Astrocyte (in vitro differentiated cells and primary cell): Measurements from ENCODE around the gene TRMT61A. TPM values are rescaled to one million over a fixed set of nuclear protein-coding genes. Genes with fewer than 3 reads are reported as not detected.

Source experiments
- DNase-seq: peaks from one replicate; pipeline ENCODE4 v3.0.0-alpha.2; 2010; ENCODE audit warnings: low read depth
- FAIRE-seq: peaks from 2 replicates; lab custom pipeline; 2011; peaks lifted over from hg19 to GRCh38; lab: Jason Lieb, UNC
- H2AFZ ChIP-seq: 2 replicates; pipeline ENCODE4 v1.6.0; 2012; ENCODE audit warnings: low read depth, low read length, inconsistent platforms
- H3K27ac ChIP-seq: 2 replicates; pipeline ENCODE4 v1.5.1; 2011; ENCODE audit warnings: low read depth, low read length, inconsistent platforms
- H3K27me3 ChIP-seq: 2 replicates; pipeline ENCODE4 v1.6.0; 2011; ENCODE audit warnings: low read length, inconsistent platforms; ENCODE audit not compliant: insufficient read depth
- H3K36me3 ChIP-seq: 2 replicates; pipeline ENCODE4 v1.5.1; 2011; ENCODE audit warnings: low read length, inconsistent platforms; ENCODE audit not compliant: insufficient read depth
- H3K4me1 ChIP-seq: 2 replicates; pipeline ENCODE4 v1.5.1; 2011; ENCODE audit warnings: low read length, inconsistent platforms; ENCODE audit not compliant: insufficient read depth
- H3K4me2 ChIP-seq: 2 replicates; pipeline ENCODE4 v1.6.0; 2012; ENCODE audit warnings: low read length, inconsistent platforms
- H3K4me3 ChIP-seq: 2 replicates; pipeline ENCODE4 v1.5.1; 2011; ENCODE audit warnings: low read depth, mild to moderate bottlenecking, low read length, inconsistent platforms; ENCODE audit not compliant: insufficient read depth
- H3K79me2 ChIP-seq: 2 replicates; pipeline ENCODE4 v1.6.0; 2012; ENCODE audit warnings: mild to moderate bottlenecking, low read length, inconsistent platforms; ENCODE audit not compliant: insufficient read depth
- H3K9ac ChIP-seq: 2 replicates; pipeline ENCODE4 v1.6.0; 2012; ENCODE audit warnings: mild to moderate bottlenecking, low read length, inconsistent platforms
- H3K9me3 ChIP-seq: 2 replicates; pipeline ENCODE4 v1.5.1; 2012; ENCODE audit warnings: low read depth, mild to moderate bottlenecking, low read length, inconsistent platforms; ENCODE audit not compliant: insufficient read depth
- H4K20me1 ChIP-seq: 2 replicates; pipeline ENCODE4 v1.6.0; 2012; ENCODE audit warnings: low read length, inconsistent platforms; ENCODE audit not compliant: insufficient read depth
- H3K27ac Mint-ChIP-seq: one replicate; pipeline ENCODE4 v1.8.0; 2021; ENCODE audit warnings: mild to moderate bottlenecking, mixed read lengths; ENCODE audit not compliant: unreplicated experiment
- H3K27me3 Mint-ChIP-seq: one replicate; pipeline ENCODE4 v1.8.0; 2021; ENCODE audit warnings: low read depth, mixed read lengths; ENCODE audit not compliant: unreplicated experiment
- H3K36me3 Mint-ChIP-seq: one replicate; pipeline ENCODE4 v1.8.0; 2021; ENCODE audit warnings: low read depth, mixed read lengths; ENCODE audit not compliant: unreplicated experiment
- H3K4me1 Mint-ChIP-seq: one replicate; pipeline ENCODE4 v1.8.0; 2021; ENCODE audit warnings: low read depth, mixed read lengths; ENCODE audit not compliant: unreplicated experiment
- H3K4me3 Mint-ChIP-seq: one replicate; pipeline ENCODE4 v1.8.0; 2021; ENCODE audit warnings: mild to moderate bottlenecking, moderate library complexity, mixed read lengths; ENCODE audit not compliant: unreplicated experiment
- H3K9me3 Mint-ChIP-seq: one replicate; pipeline ENCODE4 v1.8.0; 2021; ENCODE audit warnings: mild to moderate bottlenecking, mixed read lengths; ENCODE audit not compliant: unreplicated experiment
- EZH2 ChIP-seq: IDR thresholded peaks from 2 replicates; pipeline ENCODE4 v1.6.1; 2012; ENCODE audit warnings: mild to moderate bottlenecking, low read length, inconsistent platforms; ENCODE audit not compliant: insufficient read depth
- total RNA-seq: library from RNA; stranded (reverse); gene quantifications from 2 replicates; pipeline ENCODE4 v1.2.1, GENCODE V29; 2021
- TF ChIP-seq, protein P1 (sequence below): IDR thresholded peaks from 2 replicates; pipeline ENCODE4 v1.5.1; 2011; ENCODE audit warnings: low read depth, mild to moderate bottlenecking, inconsistent platforms, low read length, moderate library complexity; ENCODE audit not compliant: insufficient read depth

TRMT61A gene
- total RNA-seq, 1 donor from 2014 or later, result 12.4 TPM

DNA sequence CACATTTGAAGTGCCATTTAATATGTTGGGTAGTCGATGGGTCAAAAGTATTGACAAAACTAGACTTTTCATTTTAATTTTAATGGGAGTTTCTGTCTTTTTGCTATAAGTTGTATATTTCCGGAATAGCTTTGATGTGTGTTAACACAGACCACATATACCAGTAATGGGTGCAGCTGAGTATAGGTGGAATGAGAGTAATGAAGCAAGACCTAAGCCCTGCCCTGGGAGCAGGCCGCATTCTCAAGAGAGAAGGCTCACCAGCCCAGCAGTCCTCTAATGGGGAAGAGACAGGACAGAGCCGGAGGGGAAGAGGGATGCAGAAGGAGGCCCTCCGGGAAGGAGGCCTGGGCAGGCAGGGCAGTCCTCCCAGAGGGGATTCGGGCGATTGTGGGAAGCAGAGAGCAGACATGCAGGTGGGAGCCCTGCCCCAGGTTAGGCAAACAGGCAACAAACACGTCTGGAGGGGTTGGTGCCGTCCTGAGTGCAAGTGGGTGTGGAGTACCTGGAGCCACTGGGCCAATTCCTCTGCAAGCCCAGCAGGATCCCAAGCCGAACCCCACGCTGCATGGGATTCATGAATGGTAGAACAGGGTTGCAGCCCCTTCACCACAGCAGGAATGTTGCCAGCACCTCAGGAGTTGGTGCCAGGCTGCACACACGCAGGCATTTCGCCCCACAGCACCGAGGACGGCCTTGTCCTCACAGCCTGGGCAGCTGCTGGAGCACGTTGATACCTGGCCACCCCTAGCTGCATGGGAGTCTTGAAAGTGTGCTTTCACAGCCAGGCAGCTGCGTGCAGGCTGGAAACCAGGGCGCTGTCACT is 14.2 kb upstream of the TRMT61A start:
- H3K36me3 ChIP-seq, result peaks cover 5% of the 10 kb centered on the region
- FAIRE-seq (no peak), DNase-seq (no peak)
- no peaks in the 10 kb centered on the region for H3K27me3 ChIP-seq
- no peak overlapping the region for H3K4me3 ChIP-seq
- peaks cover 19% of the 10 kb centered on the region for H3K4me1 Mint-ChIP-seq
- H3K27ac ChIP-seq, result no peak overlapping the region
- H2AFZ ChIP-seq, result no peak overlapping the region
- peaks cover 61% of the 10 kb centered on the region for H4K20me1 ChIP-seq
- no peaks in the 10 kb centered on the region for H3K79me2 ChIP-seq
- H3K4me1 ChIP-seq, result peaks cover 28% of the 10 kb centered on the region
- H3K36me3 Mint-ChIP-seq, result peaks cover 20% of the 10 kb centered on the region
- H3K4me3 Mint-ChIP-seq, result no peak overlapping the region
- TF ChIP-seq EZH2, result no peak
- TF ChIP-seq, protein P1, sequence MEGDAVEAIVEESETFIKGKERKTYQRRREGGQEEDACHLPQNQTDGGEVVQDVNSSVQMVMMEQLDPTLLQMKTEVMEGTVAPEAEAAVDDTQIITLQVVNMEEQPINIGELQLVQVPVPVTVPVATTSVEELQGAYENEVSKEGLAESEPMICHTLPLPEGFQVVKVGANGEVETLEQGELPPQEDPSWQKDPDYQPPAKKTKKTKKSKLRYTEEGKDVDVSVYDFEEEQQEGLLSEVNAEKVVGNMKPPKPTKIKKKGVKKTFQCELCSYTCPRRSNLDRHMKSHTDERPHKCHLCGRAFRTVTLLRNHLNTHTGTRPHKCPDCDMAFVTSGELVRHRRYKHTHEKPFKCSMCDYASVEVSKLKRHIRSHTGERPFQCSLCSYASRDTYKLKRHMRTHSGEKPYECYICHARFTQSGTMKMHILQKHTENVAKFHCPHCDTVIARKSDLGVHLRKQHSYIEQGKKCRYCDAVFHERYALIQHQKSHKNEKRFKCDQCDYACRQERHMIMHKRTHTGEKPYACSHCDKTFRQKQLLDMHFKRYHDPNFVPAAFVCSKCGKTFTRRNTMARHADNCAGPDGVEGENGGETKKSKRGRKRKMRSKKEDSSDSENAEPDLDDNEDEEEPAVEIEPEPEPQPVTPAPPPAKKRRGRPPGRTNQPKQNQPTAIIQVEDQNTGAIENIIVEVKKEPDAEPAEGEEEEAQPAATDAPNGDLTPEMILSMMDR, result no peak
- no peaks in the 10 kb centered on the region for H3K9me3 Mint-ChIP-seq
- no peaks in the 10 kb centered on the region for H3K9me3 ChIP-seq
- H3K27ac Mint-ChIP-seq, result no peak overlapping the region
- H3K9ac ChIP-seq, result no peak overlapping the region
- no peaks in the 10 kb centered on the region for H3K27me3 Mint-ChIP-seq
- no peak overlapping the region for H3K4me2 ChIP-seq

DNA sequence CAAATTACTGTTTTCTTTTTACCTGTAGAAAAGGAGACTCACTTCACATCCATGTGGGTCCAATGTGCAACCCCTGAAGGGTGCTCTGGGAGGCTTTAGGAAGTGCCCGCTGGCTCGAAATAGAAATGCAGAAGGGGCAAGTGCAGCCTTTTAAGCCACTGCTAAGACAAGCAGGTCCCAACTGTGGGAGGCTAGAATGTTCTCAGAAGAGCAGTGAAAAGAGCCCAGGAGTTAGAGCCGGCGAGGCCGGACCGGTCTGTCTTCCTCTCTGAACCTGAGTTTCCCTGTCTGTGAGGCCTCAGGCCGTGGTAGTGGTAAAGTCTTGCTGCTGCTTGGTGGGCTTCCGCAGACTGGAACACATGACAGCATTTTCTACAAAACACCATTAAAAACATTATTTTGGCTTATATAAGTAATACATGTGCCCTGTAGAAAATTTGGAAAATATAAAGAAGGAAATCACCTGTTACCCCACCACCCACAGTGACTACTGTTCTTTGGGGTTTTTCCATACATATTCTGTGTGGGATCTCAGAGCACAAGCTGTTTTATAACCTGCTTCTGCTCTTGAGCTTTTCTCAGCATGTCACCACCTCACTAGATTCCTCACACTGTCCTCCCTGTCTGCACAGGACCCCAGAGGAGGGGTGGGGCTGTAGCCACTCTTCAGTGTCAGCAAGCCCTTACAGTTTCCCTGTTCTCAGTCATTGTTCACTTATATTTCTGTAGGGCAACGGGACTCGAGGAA is 12.4 kb upstream of the TRMT61A start:
- peaks cover 21% of the 10 kb centered on the region for H3K4me1 Mint-ChIP-seq
- Histone ChIP-seq H4K20me1 (peaks cover 66% of the 10 kb centered on the region), H3K36me3 (no peaks in the 10 kb centered on the region), H3K27ac (no peak overlapping the region), H3K9me3 (no peaks in the 10 kb centered on the region), H3K27me3 (no peaks in the 10 kb centered on the region), H3K9ac (no peak overlapping the region), H2AFZ (no peak overlapping the region), H3K4me2 (no peak overlapping the region), H3K79me2 (no peaks in the 10 kb centered on the region), H3K4me3 (no peak overlapping the region), H3K4me1 (peaks cover 34% of the 10 kb centered on the region)
- no peak for FAIRE-seq
- peak overlapping the region; percentile 95 for H3K27ac Mint-ChIP-seq
- TF ChIP-seq EZH2, result no peak
- peak overlapping the region; percentile 27 for H3K4me3 Mint-ChIP-seq
- no peaks in the 10 kb centered on the region for H3K9me3 Mint-ChIP-seq
- H3K36me3 Mint-ChIP-seq, result peaks cover 11% of the 10 kb centered on the region
- H3K27me3 Mint-ChIP-seq, result no peaks in the 10 kb centered on the region
- no peak for DNase-seq

DNA sequence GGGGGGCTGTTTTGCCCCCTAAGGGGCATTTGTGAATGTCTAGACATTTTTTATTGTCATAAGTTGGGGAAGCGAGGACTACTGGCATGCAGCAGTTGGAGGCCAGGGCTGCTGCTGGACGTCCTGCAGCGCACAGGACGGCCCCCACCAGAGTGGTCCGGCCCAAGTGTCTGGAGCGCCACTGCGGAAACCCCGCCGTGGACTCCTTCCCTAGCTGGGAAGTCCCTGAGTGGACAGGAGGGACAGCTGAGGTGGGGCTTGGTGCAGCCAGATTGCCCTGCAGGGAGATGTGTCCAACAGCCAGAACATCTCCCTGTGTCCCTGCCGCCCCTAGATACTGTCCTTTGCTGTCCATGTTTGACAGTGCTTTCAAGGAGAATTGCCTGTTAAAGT is 11.8 kb upstream of the TRMT61A start:
- Mint-ChIP-seq H3K36me3 (peaks cover 11% of the 10 kb centered on the region), H3K27ac (peak overlapping the region; percentile 95), H3K4me3 (peak overlapping the region; percentile 61), H3K27me3 (no peaks in the 10 kb centered on the region), H3K4me1 (peaks cover 21% of the 10 kb centered on the region), H3K9me3 (no peaks in the 10 kb centered on the region)
- H3K27me3 ChIP-seq, result peaks cover under 1% of the 10 kb centered on the region
- DNase-seq (no peak), FAIRE-seq (no peak)
- H3K4me2 ChIP-seq, result no peak overlapping the region
- no peak overlapping the region for H3K9ac ChIP-seq
- H2AFZ ChIP-seq, result no peak overlapping the region
- no peak overlapping the region for H3K27ac ChIP-seq
- peaks cover 37% of the 10 kb centered on the region for H3K4me1 ChIP-seq
- H3K4me3 ChIP-seq, result no peak overlapping the region
- no peaks in the 10 kb centered on the region for H3K9me3 ChIP-seq
- peaks cover 66% of the 10 kb centered on the region for H4K20me1 ChIP-seq
- no peaks in the 10 kb centered on the region for H3K36me3 ChIP-seq
- TF ChIP-seq, protein P1, result no peak
- no peaks in the 10 kb centered on the region for H3K79me2 ChIP-seq
